GM06990 (cell line): ENCODE results near the gene SLC38A10.

ENCODE experiments used
- DNase-seq: peaks from one replicate; pipeline ENCODE4 v3.0.0-alpha.2; 2011; ENCODE audit not compliant: insufficient read length; ENCODE audit errors: extremely low read depth
- H3K27me3 ChIP-seq: replicated peaks from 2 replicates; pipeline ENCODE4 v1.6.0; 2011; ENCODE audit warnings: low read length; ENCODE audit not compliant: control insufficient read depth, insufficient read depth
- H3K36me3 ChIP-seq: 2 replicates; pipeline ENCODE4 v1.5.1; 2011; ENCODE audit warnings: low read length; ENCODE audit not compliant: control insufficient read depth, insufficient read depth
- H3K4me3 ChIP-seq: replicated peaks from 2 replicates; pipeline ENCODE4 v1.5.1; 2011; ENCODE audit warnings: low read depth, mild to moderate bottlenecking, control low read depth, low read length
- CTCF ChIP-seq: IDR thresholded peaks from 2 replicates; pipeline ENCODE4 v1.5.1; 2011; ENCODE audit warnings: low read length, control low read depth, mild to moderate bottlenecking, inconsistent platforms; ENCODE audit not compliant: insufficient read depth, poor library complexity, severe bottlenecking

The SLC38A10 gene

GRCh38 chr17:81213978-81214377 lies 81.1 kb downstream of the SLC38A10 start:
- no peak overlapping the region for H3K4me3 ChIP-seq
- DNase-seq = no peak
- peaks cover 4% of the 10 kb centered on the region for H3K36me3 ChIP-seq
- TF ChIP-seq CTCF = no peak
- no peaks in the 10 kb centered on the region for H3K27me3 ChIP-seq

GRCh38 chr17:81212365-81212764 lies 82.7 kb downstream of the SLC38A10 start:
- no peak for TF ChIP-seq CTCF
- DNase-seq = no peak
- Histone ChIP-seq H3K36me3 (peaks cover 1% of the 10 kb centered on the region; the same call in 1 of the 2 replicates), H3K27me3 (no peaks in the 10 kb centered on the region), H3K4me3 (no peak overlapping the region)

- no peak for TF ChIP-seq CTCF
- H3K4me3 ChIP-seq = no peak overlapping the region
- no peak for DNase-seq
- H3K27me3 ChIP-seq = no peaks in the 10 kb centered on the region
- H3K36me3 ChIP-seq = peaks cover 1% of the 10 kb centered on the region; the same call in 1 of the 2 replicates
Measured at GRCh38 chr17:81210868-81211267, 84.2 kb downstream of the SLC38A10 start.

GRCh38 chr17:81210466-81210865 lies 84.6 kb downstream of the SLC38A10 start:
- Histone ChIP-seq H3K27me3 (no peaks in the 10 kb centered on the region), H3K4me3 (no peak overlapping the region), H3K36me3 (peaks cover 1% of the 10 kb centered on the region; the same call in 1 of the 2 replicates)
- no peak for DNase-seq
- no peak for TF ChIP-seq CTCF

GRCh38 chr17:81209141-81209540 lies 86.0 kb downstream of the SLC38A10 start:
- TF ChIP-seq CTCF = no peak
- DNase-seq = no peak
- Histone ChIP-seq H3K27me3 (no peaks in the 10 kb centered on the region), H3K4me3 (no peak overlapping the region), H3K36me3 (peaks cover 1% of the 10 kb centered on the region)

- no peak for TF ChIP-seq CTCF
- no peaks in the 10 kb centered on the region for H3K27me3 ChIP-seq
- peaks cover 1% of the 10 kb centered on the region for H3K36me3 ChIP-seq
- no peak for DNase-seq
- H3K4me3 ChIP-seq = no peak overlapping the region
Measured at GRCh38 chr17:81208651-81209050, 86.5 kb downstream of the SLC38A10 start.
